Body of pancreas (tissue), 4 donors: ENCODE measurements around the gene NDUFAF7. TPM values are rescaled to one million over a fixed set of nuclear protein-coding genes. Genes with fewer than 3 reads are reported as not detected.

ENCODE experiments used
- ATAC-seq: fragments of 150-250 bp; one replicate; pipeline ENCODE4 v1.9.1; 2016
- DNase-seq, 4 donors: peaks; one replicate each; pipeline ENCODE4 v3.0.0-alpha.2; 2019
- H3K27ac ChIP-seq, 4 donors: fragments of 200-600 bp; sonication (generic); 1 replicate in 3 of 4; 2 replicates in 1 of 4; pipeline versions ENCODE4 v1.5.1 to v1.6.1; 2016 to 2019; ENCODE audit warnings: mild to moderate bottlenecking in 1 of 4, mixed read lengths in 1 of 4, moderate library complexity in 1 of 4
- H3K27me3 ChIP-seq, 2 donors: fragments of 200-600 bp; sonication (generic); one replicate each; pipeline ENCODE4 v1.6.0; 2016; ENCODE audit warnings: mild to moderate bottlenecking in 1 of 2
- H3K36me3 ChIP-seq, 2 donors: fragments of 200-600 bp; sonication (generic); replicated peaks in 1 of 2; 2 replicates each; pipeline ENCODE4 v1.5.1; 2016; ENCODE audit warnings: low read depth in 2 of 2; ENCODE audit not compliant: insufficient read depth in 1 of 2
- H3K4me1 ChIP-seq: fragments of 200-600 bp; sonication (generic); one replicate; pipeline ENCODE4 v1.6.0; 2016
- H3K4me3 ChIP-seq, 2 donors: fragments of 200-600 bp; sonication (generic); 1 replicate in 1 of 2; 2 replicates in 1 of 2; pipeline ENCODE4 v1.5.1; 2016 to 2019
- H3K9me3 ChIP-seq, 3 donors: fragments of 200-600 bp; sonication (generic); 1 replicate in 2 of 3; 2 replicates in 1 of 3; pipeline ENCODE4 v1.5.1; 2016
- POLR2A ChIP-seq, 3 donors: fragments of 450-650 bp; IDR thresholded peaks; one replicate each; pipeline ENCODE4 v1.6.1; 2016; ENCODE audit warnings: antibody characterized with exemption in 3 of 3, mild to moderate bottlenecking in 2 of 3
- WGBS, 2 donors: methylation state at CpG; one replicate each; pipeline ENCODE4 v1.1.5; 2017; 5-methylcytosine and 5-hydroxymethylcytosine counted together
- intact Hi-C: fragments of 100-400 bp; cut with DNase I; formaldehyde crosslinking; loops from one replicate; pipeline ENCODE4 v1.15.1; 2023
- total RNA-seq, 2 donors: library from RNA; depleted of rRNA; stranded (reverse); fragments of >200 nt; gene quantifications; one replicate each; pipeline ENCODE4 v1.1.0, GENCODE V29; 2016
- TF ChIP-seq, protein P1 (sequence below), 7 experiments: fragments of 450-650 bp in 4 of 7; fragments of 200-600 bp in 3 of 7; sonication (generic) in 3 of 7; IDR thresholded peaks; one replicate each; pipeline ENCODE4 v1.5.1; 2016 to 2019; ENCODE audit warnings: antibody characterized with exemption in 7 of 7

NDUFAF7 gene
- 10 to 100 TPM; 12.2 to 18.5 TPM for total RNA-seq

GRCh38 chr2:37231241-37232130 is at the start of gene NDUFAF7, which contains the start of gene CEBPZ:
NDUFAF7 (plus strand) TSS chr2:37231658; CDS start chr2:37231706, 48 bp downstream.
CEBPZ (minus strand) TSS chr2:37231596; CDS start chr2:37231567, 29 bp downstream.
- ATAC-seq (peak; percentile 97), DNase-seq (peak; percentile 88 to 93 (median 92))
- WGBS, 2 donors: 0 to 1% methylated on average over 32 to 73 of the region's 73 CpGs
- intact Hi-C loops: no loop called here
- Histone ChIP-seq H3K27me3 (no peaks in the 10 kb centered on the region), H3K4me1 (peaks cover 24% of the 10 kb centered on the region), H3K4me3 (peak within 1 kb of the TSS; percentile 66 to 78), H3K27ac (peak within 1 kb of the TSS; percentile 76 to 94 (median 84)), H3K36me3 (peaks cover 5 to 6% of the 10 kb centered on the region in 2 donors), H3K9me3 (no peaks in the 10 kb centered on the region)
- TF ChIP-seq, protein P1, sequence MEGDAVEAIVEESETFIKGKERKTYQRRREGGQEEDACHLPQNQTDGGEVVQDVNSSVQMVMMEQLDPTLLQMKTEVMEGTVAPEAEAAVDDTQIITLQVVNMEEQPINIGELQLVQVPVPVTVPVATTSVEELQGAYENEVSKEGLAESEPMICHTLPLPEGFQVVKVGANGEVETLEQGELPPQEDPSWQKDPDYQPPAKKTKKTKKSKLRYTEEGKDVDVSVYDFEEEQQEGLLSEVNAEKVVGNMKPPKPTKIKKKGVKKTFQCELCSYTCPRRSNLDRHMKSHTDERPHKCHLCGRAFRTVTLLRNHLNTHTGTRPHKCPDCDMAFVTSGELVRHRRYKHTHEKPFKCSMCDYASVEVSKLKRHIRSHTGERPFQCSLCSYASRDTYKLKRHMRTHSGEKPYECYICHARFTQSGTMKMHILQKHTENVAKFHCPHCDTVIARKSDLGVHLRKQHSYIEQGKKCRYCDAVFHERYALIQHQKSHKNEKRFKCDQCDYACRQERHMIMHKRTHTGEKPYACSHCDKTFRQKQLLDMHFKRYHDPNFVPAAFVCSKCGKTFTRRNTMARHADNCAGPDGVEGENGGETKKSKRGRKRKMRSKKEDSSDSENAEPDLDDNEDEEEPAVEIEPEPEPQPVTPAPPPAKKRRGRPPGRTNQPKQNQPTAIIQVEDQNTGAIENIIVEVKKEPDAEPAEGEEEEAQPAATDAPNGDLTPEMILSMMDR (IDR thresholded peaks at IDR 0.05): peak in 3 of 7 experiments; percentile 12 to 25 (median 22)
- TF ChIP-seq POLR2A (IDR thresholded peaks at IDR 0.05): peak; percentile 67 to 91 (median 88)

DNA sequence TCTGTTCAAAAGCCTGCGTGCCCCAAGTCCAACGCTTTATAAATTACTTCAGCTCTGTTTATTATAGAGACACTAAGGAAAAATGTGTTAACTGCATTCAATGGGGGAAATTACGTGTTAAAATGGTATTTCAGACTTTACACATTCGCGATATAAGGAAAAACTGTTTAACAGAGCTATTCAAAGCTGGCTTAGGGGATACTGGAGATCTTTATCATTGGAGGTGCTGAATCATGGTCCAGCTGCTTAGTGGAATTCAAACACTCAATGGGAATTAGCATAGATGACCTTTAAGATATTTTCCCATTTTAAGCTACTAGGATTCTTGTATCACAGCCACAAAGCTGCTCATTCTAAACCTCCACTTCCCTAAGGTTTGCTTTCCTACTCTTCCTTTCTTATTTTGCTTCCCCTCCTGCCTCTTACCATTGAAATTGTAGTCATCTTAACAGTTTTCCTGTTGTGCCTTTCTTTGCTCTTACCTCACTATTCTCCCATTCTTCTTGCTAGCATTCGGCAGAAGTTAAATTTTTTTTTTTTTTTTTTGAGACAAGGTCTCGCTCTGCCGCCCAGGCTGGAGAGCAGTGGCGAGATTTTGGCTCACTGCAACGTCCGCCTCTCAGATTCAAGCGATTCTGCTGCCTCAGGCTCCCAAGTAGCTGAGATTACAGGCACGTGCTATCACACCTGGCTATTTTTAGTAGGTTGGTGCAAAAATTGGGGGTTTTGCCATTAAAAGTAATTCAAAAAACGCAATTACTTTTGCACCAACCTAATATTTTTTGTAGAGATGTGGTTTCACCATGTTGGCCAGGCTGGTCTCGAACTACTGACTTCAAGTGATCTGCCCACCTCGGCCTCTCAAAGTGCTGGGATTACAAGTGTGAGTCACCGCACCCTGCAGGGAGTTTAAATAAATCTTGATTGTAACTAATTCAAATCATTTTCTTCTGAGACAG is 49.5 kb upstream of the NDUFAF7 start:
- no peak for ATAC-seq
- no peak for DNase-seq
- Histone ChIP-seq H3K4me1 (no peaks in the 10 kb centered on the region), H3K4me3 (no peak overlapping the region), H3K9me3 (no peaks in the 10 kb centered on the region), H3K27ac (no peak overlapping the region), H3K36me3 (no peaks in the 10 kb centered on the region), H3K27me3 (no peaks in the 10 kb centered on the region)
- WGBS, 2 donors: 72 to 74% methylated on average over 17 of the region's 17 CpGs
- TF ChIP-seq, protein P1 (IDR thresholded peaks at IDR 0.05): no peak
- no peak for TF ChIP-seq POLR2A (IDR thresholded peaks at IDR 0.05)
- intact Hi-C loops: no loop called here

GRCh38 chr2:37188570-37188969 is 42.9 kb upstream of the NDUFAF7 start, which contains the start of gene SULT6B1:
SULT6B1 (minus strand) TSS chr2:37188670; CDS start chr2:37188640, 30 bp downstream.
- intact Hi-C loops: no loop called here
- no peak within 1 kb of the TSS for H3K4me3 ChIP-seq
- no peak for DNase-seq
- no peak for ATAC-seq
- TF ChIP-seq POLR2A (IDR thresholded peaks at IDR 0.05): no peak
- TF ChIP-seq, protein P1 (IDR thresholded peaks at IDR 0.05): no peak
- no peaks in the 10 kb centered on the region for H3K27me3 ChIP-seq
- peak within 1 kb of the TSS in 3 of 4 donors; percentile 41 to 75 (median 74) for H3K27ac ChIP-seq
- WGBS, 2 donors: 89 to 90% methylated on average over 2 of the region's 2 CpGs
- no peaks in the 10 kb centered on the region for H3K9me3 ChIP-seq
- H3K4me1 ChIP-seq: peaks cover 6% of the 10 kb centered on the region
- no peaks in the 10 kb centered on the region for H3K36me3 ChIP-seq

GRCh38 chr2:37189452-37190153 is 41.9 kb upstream of the NDUFAF7 start:
- no peak overlapping the region for H3K4me3 ChIP-seq
- H3K27ac ChIP-seq: peak overlapping the region in 3 of 4 donors; percentile 41 to 75 (median 74)
- H3K4me1 ChIP-seq: peaks cover 6% of the 10 kb centered on the region
- intact Hi-C loops: no loop called here
- 67 to 69% methylated on average over 6 of the region's 6 CpGs for WGBS, 2 donors
- TF ChIP-seq, protein P1 (IDR thresholded peaks at IDR 0.05): no peak
- peak in 1 of 3 donors; percentile 10 for TF ChIP-seq POLR2A (IDR thresholded peaks at IDR 0.05)
- ATAC-seq (peak; percentile 89), DNase-seq (peak; percentile 25 to 79 (median 60))
- no peaks in the 10 kb centered on the region for H3K27me3 ChIP-seq
- no peaks in the 10 kb centered on the region for H3K36me3 ChIP-seq
- no peaks in the 10 kb centered on the region for H3K9me3 ChIP-seq
